GM18951 (cell line): Measurements from ENCODE around the gene SLBP.

Experiments used
- POLR2A ChIP-seq: IDR thresholded peaks from 4 replicates; pipeline ENCODE4 v1.6.1; 2011; ENCODE audit warnings: mild to moderate bottlenecking; ENCODE audit not compliant: insufficient read length, insufficient read depth; ENCODE audit errors: extremely low read depth
- in situ Hi-C: fragments of 300-500 bp; cut with MboI; formaldehyde crosslinking; loops from one replicate; pipeline ENCODE4 v1.12.0; 2022; ENCODE audit warnings: low sequenced_read_pairs, mixed read lengths, inconsistent platforms; ENCODE audit not compliant: unreplicated experiment

Gene SLBP

GRCh38 chr4:1646690-1647089 is 65.4 kb downstream of the SLBP start:
- no peak for TF ChIP-seq POLR2A
- in situ Hi-C loops: no loop called here

- in situ Hi-C loops: no loop called here
- no peak for TF ChIP-seq POLR2A
Observed at GRCh38 chr4:1644891-1645657, 67.0 kb downstream of the SLBP start.

GRCh38 chr4:1643971-1644735 is 68.0 kb downstream of the SLBP start:
- in situ Hi-C loops: no loop called here
- TF ChIP-seq POLR2A: no peak
